Measurements from ENCODE around the gene SMYD4.
"Not testable (repeated sequence)": the region's sequence is repeated elsewhere in the genome, so short reads cannot be mapped to it uniquely, and the experiment has no call there.

SMYD4 gene

DNA sequence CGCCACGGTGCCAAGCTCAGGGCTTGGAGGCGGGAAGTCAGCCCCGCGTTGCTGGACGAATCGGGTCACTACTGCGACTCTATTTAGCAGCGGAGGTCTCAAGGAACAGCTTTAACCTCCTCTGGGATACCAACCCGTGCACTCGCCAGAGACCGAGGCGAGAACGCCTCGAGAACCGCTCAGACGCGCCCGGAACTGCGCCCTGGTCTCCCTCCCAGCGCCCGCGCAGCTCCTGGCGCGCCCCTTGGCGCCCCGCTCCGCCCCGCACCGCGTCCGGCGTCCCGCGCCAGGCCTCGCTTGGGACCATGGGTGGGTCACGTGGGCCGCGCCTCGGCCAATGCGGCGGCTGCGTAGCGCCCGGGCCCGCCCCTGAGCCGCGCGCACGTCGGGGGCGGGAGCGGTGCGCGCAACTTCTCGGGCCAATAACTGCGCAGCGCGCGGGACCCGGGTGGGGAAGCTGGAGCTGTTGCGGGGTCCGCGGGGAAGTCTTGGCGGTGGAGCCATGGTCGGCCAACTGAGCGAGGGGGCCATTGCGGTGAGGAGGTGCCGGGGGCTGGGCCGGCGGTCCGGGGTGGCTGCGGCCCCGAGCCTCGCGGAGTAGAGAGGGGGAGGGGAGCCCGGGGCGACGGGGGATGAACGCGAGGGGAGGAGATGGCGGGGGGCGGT, at the start of gene SMYD4, which contains the start of gene RPA1:
SMYD4 (minus strand) TSS at position 311 of the 666 bp plus-strand sequence. CDS start 1,908 bp downstream, outside the sequence.
RPA1 (plus strand) TSS at position 414 of the 666 bp plus-strand sequence; CDS start at position 503, 89 bp downstream.
- peak; percentile 65 for DNase-seq

- DNase-seq: no peak
Measured at GRCh38 chr17:1878419-1879121, 48.9 kb upstream of the SMYD4 start.

DNA sequence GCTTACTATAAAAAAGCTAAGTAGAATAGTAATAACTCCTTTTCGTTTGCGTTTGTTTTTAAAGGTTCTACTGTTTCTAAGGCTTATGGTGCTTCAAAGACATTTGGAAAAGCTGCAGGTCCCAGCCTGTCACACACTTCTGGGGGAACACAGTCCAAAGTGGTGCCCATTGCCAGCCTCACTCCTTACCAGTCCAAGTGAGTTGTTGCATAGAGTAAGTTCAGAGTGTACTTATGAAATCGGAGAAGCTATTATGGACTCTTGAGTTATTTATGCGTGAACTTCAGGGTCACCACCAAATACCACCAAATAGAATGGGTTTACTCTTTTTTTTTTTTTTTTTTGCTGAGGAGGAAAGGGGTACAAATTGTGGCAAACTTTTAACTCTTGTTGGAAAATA, 45.9 kb upstream of the SMYD4 start:
- no peak for DNase-seq

DNA sequence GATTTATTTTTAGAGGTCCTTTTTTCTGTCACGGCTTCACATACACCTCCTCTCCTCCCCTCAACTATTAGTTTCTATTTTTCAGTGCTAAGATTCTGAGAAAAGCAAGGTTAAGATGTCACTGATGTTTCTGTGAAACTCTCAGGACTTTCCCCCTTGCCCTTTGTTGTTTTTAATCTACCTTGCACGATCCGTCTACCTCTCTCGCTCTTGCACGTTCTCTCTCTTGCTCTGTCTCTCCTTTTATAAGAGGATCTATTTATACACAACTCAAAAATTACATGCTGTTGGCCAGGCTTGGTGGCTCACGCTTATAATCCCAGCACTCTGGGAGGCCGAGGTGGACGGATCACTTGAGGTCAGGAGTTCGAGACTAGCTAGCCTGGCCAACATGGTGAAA, 43.7 kb upstream of the SMYD4 start:
- DNase-seq: no peak

- no peak for DNase-seq
Measured at GRCh38 chr17:1872976-1873375, 43.3 kb upstream of the SMYD4 start.

DNA sequence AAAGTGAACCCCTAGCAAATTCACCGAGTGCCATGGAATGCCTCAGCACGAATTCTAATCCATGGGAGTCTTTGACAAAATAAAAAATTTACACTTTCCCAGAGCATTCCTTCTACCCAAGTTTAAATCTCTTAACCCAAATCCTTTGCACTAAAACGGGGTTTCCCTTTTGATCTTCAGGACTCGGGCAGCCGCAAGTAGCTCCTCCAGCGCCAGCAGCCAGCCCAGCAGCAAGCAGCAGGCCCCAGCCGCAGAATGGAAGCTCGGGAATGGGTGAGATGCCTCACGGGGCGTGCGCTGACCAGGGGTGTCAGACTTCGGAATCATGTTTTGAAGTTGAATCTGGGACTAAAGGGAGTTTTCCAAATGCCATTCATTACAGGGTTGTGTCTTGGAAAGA, 42.6 kb upstream of the SMYD4 start:
- no peak for DNase-seq

DNA sequence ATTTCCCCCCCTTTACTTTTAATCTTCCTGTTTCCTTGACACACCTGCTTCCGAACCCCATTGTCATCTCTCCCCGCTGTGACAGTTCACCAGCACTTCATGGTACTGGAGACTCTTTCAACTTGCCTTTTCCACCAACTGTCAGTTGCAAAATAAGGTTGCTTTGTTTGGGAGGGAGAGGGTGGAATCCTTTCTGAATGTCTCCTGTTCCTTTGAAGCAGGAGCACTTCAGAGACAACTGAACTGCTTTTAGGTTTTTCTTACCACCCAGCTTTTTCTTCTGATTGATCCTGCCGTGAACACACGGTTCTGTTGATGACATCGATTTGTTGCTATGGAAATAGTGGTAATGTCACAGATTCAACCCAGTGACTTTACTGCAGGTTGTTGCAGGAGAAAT, 42.1 kb upstream of the SMYD4 start:
- no peak for DNase-seq

DNA sequence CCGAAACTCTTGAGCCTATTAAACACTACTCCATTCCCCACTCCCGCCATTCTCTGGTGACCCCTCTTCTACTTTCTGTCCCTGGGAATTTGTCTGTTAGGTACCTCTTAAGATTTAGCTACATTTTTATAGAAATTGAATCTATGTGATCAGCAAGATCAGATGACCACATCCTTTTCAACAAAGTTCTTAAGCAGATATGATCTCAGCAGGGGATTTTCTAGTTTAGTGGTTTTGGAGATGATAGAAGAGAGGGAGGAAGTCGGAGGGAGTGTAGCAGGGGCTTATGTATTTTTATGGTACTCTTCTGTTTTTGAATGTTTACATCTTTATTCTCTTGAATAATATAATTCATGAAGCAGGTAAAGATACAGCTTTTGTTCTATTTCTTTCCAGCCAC, 40.9 kb upstream of the SMYD4 start:
- no peak for DNase-seq

- no peak for DNase-seq
Measured at GRCh38 chr17:1868090-1868489, 38.4 kb upstream of the SMYD4 start.

DNA sequence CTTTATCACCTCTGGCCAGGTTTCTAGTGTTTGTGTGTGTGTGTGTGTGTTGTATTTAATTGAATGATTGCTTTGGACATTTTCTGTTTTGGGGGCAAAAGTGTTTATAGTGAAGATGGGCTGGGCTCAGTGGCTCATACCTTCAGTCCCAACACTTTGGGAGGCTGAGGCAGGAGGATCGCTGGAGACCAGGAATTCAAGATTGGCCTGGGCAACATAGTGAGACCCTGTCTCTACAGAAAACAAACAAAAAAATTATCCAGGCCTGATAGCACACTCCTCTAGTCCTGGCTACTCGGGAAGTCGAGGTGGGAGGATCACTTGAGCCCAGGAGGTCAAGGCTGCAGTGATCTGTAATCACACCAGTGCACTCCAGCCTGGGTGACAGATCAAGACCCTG, 37.6 kb upstream of the SMYD4 start:
- no peak for DNase-seq

GRCh38 chr17:1865252-1866037, 35.7 kb upstream of the SMYD4 start:
- DNase-seq: no peak

GRCh38 chr17:1861391-1862010, 31.8 kb upstream of the SMYD4 start:
- no peak for DNase-seq

DNA sequence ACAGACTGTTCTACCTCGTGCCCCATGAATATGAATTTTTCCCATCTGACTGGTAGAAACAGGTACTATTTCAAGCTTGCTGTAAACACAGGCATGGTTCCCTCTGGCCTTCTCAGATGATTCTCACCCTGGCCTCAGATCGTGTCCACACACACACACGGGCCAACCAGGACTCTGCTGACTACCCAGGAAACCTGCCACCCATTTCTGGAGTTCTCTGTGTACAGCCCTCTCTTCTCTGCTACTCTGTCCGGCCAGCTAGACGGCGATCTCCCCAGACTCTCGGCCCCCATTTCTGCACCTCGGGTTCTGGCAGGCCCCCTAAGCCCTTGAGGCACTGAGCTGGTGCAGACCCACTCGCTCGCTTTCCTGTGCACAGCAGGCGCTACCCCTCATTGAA, 31.3 kb upstream of the SMYD4 start:
- DNase-seq: no peak

- DNase-seq: not testable (repeated sequence)
Measured at GRCh38 chr17:1856462-1856861, 26.8 kb upstream of the SMYD4 start.

DNA sequence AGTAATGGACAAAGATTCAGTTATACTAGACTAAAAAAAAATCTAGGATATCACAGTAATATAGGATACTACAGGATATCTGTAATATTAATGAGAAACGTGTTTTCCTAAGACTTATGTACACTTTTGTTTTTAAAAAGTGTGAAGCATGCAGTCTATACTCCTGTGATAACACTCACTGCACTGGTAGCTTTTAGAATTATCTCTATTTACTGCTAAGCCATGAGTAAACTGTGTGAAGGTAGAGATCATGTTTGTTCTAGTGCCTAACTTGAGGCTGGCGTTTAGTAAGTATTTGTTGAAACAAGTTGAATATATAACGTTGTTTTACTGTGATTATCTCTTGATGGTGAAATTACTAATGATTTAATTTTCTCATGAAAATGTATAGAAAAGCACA, 24.0 kb upstream of the SMYD4 start:
- no peak for DNase-seq

GRCh38 chr17:1852327-1852726, 22.6 kb upstream of the SMYD4 start:
- no peak for DNase-seq

DNA sequence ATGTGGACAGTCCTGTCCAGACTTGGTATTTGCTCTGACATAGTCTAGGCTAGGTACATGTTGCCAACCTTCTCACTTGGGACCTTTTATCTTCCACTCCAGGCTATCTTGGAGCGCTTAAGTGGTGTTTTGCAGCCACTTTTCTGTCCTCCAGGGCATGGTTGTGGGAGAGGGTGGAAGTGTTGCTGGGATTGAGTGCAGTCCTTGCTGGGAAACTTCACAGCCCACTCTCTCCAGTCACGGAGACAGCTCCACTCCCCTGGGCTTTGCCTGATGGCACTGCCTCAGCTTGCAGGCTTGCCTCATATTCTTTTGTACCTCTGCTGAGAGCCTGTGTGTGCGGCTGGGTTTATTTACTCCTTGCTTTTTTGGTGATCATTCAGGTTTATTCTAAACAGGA, 17.5 kb upstream of the SMYD4 start:
- DNase-seq: no peak

- no peak for DNase-seq
Measured at GRCh38 chr17:1843947-1844346, 14.2 kb upstream of the SMYD4 start.

GRCh38 chr17:1839516-1839915, 9.8 kb upstream of the SMYD4 start:
- no peak for DNase-seq

- no peak for DNase-seq
Measured at GRCh38 chr17:1834380-1835149, 4.9 kb upstream of the SMYD4 start.

DNA sequence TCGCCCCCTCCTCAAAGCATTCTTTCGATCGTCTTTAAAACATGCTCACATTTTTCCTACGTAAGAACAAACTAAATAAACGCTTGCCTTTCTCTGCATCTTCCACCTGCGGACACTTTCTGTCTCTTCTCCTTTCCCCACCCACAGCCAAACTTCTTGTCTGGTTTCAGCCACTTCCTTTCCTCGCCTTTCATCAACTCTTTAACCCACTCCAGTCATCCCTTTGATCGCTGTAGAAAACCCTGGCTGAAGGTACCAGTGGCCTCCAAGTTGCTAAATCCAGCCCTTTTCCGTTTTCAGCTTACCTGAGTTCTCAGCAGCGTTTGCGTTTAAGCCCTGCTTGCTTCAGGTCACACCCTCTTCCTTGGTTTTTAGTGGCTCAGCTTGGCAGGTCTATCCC, 586 bp upstream of the SMYD4 start:
- no peak for DNase-seq

DNA sequence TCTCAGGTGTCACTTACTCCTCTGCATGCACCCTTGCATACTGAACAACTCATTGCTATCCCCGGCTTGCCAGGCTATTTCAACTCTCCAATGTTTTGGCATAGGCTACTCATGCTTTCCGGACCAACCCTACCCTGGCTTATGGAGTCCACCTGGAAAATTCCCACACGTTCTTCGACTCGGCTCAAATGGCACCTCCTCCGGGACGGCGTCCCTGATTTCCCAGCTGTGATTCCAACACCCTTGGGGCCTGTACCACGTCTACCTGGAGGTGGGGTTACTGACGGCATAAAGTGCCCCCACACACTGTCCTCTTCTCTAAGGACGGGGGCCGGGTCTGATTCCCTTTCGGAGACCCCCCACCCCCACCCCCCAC, 498 bp downstream of the SMYD4 start:
- peak; percentile 8 for DNase-seq
